AG04450 (cell line): ENCODE measurements around the gene PPP2R2C. TPM values are rescaled to one million over a fixed set of nuclear protein-coding genes. Genes with fewer than 3 reads are reported as not detected.
A peak's percentile ranks its signal among the peaks of the same experiment; 100 is the strongest.

Experiments used
- CTCF ChIA-PET: fragments of 300-600, 350-600 bp; formaldehyde crosslinking; extraction: SDS; loops from one replicate; lab custom pipeline; 2022; ENCODE audit warnings: antibody characterized with exemption, inconsistent platforms; lab: Charles Lee
- POLR2A ChIA-PET: fragments of 350-600 bp; formaldehyde crosslinking; extraction: SDS; loops from one replicate; lab custom pipeline; 2021; ENCODE audit warnings: antibody characterized with exemption, inconsistent platforms; lab: Yijun Ruan, JAX
- DNase-seq: peaks from one replicate; pipeline ENCODE4 v3.0.0-alpha.2; 2011; ENCODE audit warnings: low read depth, low spot score
- H3K27ac ChIP-seq: one replicate; pipeline ENCODE4 v1.5.1; 2012; ENCODE audit warnings: low read depth, low read length, control low read depth
- H3K27me3 ChIP-seq: one replicate; pipeline ENCODE4 v1.6.0; 2012; ENCODE audit warnings: low read length; ENCODE audit not compliant: control insufficient read depth, insufficient read depth
- H3K4me3 ChIP-seq: 2 replicates; pipeline ENCODE4 v1.5.1; 2011; ENCODE audit warnings: mild to moderate bottlenecking, low read depth, low read length, control low read depth
- H3K9me3 ChIP-seq: 2 replicates; pipeline ENCODE4 v1.5.1; 2012; ENCODE audit warnings: low read length; ENCODE audit not compliant: control insufficient read depth, insufficient read depth
- CTCF ChIP-seq: IDR thresholded peaks from 2 replicates; pipeline ENCODE4 v1.5.1; 2011; ENCODE audit warnings: low read depth, low read length, control low read depth, inconsistent platforms
- polyA plus RNA-seq: library from polyadenylated mRNA; depleted of rRNA; stranded (reverse); fragments of >200 nt; gene quantifications from 2 replicates; pipeline ENCODE4 v1.2.3, GENCODE V29; 2011

PPP2R2C gene
- polyA plus RNA-seq, 1 experiment, result 0.07 TPM

GRCh38 chr4:6334203-6334887 is 138.1 kb downstream of the PPP2R2C start:
- Histone ChIP-seq H3K9me3 (0 out of 2 replicates have a peak, but pooled peaks cover 5% of the 10 kb centered on the region), H3K27ac (no peak overlapping the region), H3K27me3 (peaks cover 18% of the 10 kb centered on the region), H3K4me3 (no peak overlapping the region)
- CTCF ChIA-PET, result interaction anchor here (1.1 to 18.6 kb wide), 4 partner anchors 9 to 213 kb away, joined by 4 to 563 read pairs (median 180); partner anchors contain the start of gene WFS1
- DNase-seq, result no peak
- POLR2A ChIA-PET, result no interaction called here
- no peak for TF ChIP-seq CTCF

GRCh38 chr4:6333301-6334202 is 138.9 kb downstream of the PPP2R2C start:
- peaks cover 19% of the 10 kb centered on the region for H3K27me3 ChIP-seq
- 0 out of 2 replicates have a peak, but pooled peaks cover 5% of the 10 kb centered on the region for H3K9me3 ChIP-seq
- CTCF ChIA-PET, result interaction anchor here (0.6 to 18.6 kb wide), 7 partner anchors 9 to 284 kb away, joined by 4 to 563 read pairs (median 17); partner anchors contain the start of gene WFS1
- no peak overlapping the region for H3K27ac ChIP-seq
- POLR2A ChIA-PET, result no interaction called here
- TF ChIP-seq CTCF, result peak; percentile 51
- H3K4me3 ChIP-seq, result no peak overlapping the region
- DNase-seq, result no peak

- TF ChIP-seq CTCF, result no peak
- H3K27me3 ChIP-seq, result peaks cover 13% of the 10 kb centered on the region
- ChIA-PET POLR2A (no interaction called here), CTCF (interaction anchor here (0.6 to 18.6 kb wide), 10 partner anchors 10 to 1507 kb away, joined by 3 to 563 read pairs (median 10); partner anchors contain the start of gene WFS1)
- no peak for DNase-seq
- H3K4me3 ChIP-seq, result no peak overlapping the region
- H3K9me3 ChIP-seq, result 0 out of 2 replicates have a peak, but pooled peaks cover 5% of the 10 kb centered on the region
- H3K27ac ChIP-seq, result no peak overlapping the region
These were observed 139.8 kb downstream of the PPP2R2C start for GRCh38 chr4:6332669-6333050.

- H3K27me3 ChIP-seq, result peaks cover 8% of the 10 kb centered on the region
- peak; percentile 78 for TF ChIP-seq CTCF
- no peak overlapping the region for H3K27ac ChIP-seq
- H3K9me3 ChIP-seq, result 0 out of 2 replicates have a peak, but pooled peaks cover 5% of the 10 kb centered on the region
- ChIA-PET POLR2A (no interaction called here), CTCF (interaction anchor here (0.6 to 18.6 kb wide), 12 partner anchors 10 to 1506 kb away, joined by 3 to 563 read pairs (median 8); partner anchors contain the start of gene WFS1)
- no peak overlapping the region for H3K4me3 ChIP-seq
- DNase-seq, result no peak
These were observed 140.3 kb downstream of the PPP2R2C start for GRCh38 chr4:6332042-6332668.
